K562 (cell line): Measurements from ENCODE around the gene BTRC. TPM values are rescaled to one million over a fixed set of nuclear protein-coding genes. Genes with fewer than 3 reads are reported as not detected.

Experiments used
- CGGBP1 ChIP-seq: fragments of 250-450 bp; sonication (Bioruptor Pico); IDR thresholded peaks from 2 replicates; pipeline ENCODE4 v1.9.0; 2021; ENCODE audit warnings: mild to moderate bottlenecking
- DNMT1 ChIP-seq: fragments of 450-650 bp; IDR thresholded peaks from 2 replicates; pipeline ENCODE4 v1.6.1; 2016; ENCODE audit warnings: antibody characterized with exemption, mild to moderate bottlenecking
- DPF2 ChIP-seq: fragments of 450-650 bp; IDR thresholded peaks from 2 replicates; pipeline ENCODE4 v1.6.1; 2016
- ELF4 ChIP-seq: fragments of 450-650 bp; formaldehyde crosslinking; IDR thresholded peaks from 2 replicates; pipeline ENCODE4 v1.4.0; 2022; ENCODE audit warnings: missing genetic modification characterization
- GABPB2 ChIP-seq: fragments of 250-450 bp; sonication (Bioruptor Pico); conservative IDR thresholded peaks from 2 replicates; pipeline ENCODE4 v1.5.1; 2021; ENCODE audit warnings: mild to moderate bottlenecking
- MEIS2 ChIP-seq: fragments of 450-650 bp; IDR thresholded peaks from 2 replicates; pipeline ENCODE4 v1.6.1; 2014; ENCODE audit warnings: mild to moderate bottlenecking; ENCODE audit not compliant: partially characterized antibody
- NFATC3 ChIP-seq: fragments of 450-650 bp; IDR thresholded peaks from 2 replicates; pipeline ENCODE4 v1.6.1; 2017; ENCODE audit warnings: mild to moderate bottlenecking
- PHTF2 ChIP-seq: fragments of 250-450 bp; sonication (Bioruptor Pico); IDR thresholded peaks from 2 replicates; pipeline ENCODE4 v1.5.0; 2021; ENCODE audit warnings: mild to moderate bottlenecking
- SIN3A ChIP-seq, 2 experiments: fragments of 150-350 bp in 1 of 2; IDR thresholded peaks; 2 replicates each; pipeline ENCODE4 v1.6.1; 2011 to 2016; ENCODE audit warnings: borderline replicate concordance in 2 of 2, low read depth in 2 of 2, low read length in 2 of 2, mild to moderate bottlenecking in 2 of 2, moderate library complexity in 2 of 2; ENCODE audit not compliant: control insufficient read depth in 1 of 2
- SUPT5H ChIP-seq: fragments of 450-650 bp; IDR thresholded peaks from 2 replicates; pipeline ENCODE4 v1.6.1; 2016
- ZFP1 ChIP-seq: fragments of 450-650 bp; formaldehyde crosslinking; IDR thresholded peaks from 2 replicates; pipeline ENCODE4 v1.4.0; 2020; ENCODE audit warnings: mild to moderate bottlenecking, mixed read lengths
- ZNF133 ChIP-seq: fragments of 250-450 bp; sonication (Bioruptor Pico); IDR thresholded peaks from 2 replicates; pipeline ENCODE4 v1.4.0; 2020; ENCODE audit warnings: mild to moderate bottlenecking
- ZNF184 ChIP-seq: sonication (generic); formaldehyde crosslinking; IDR thresholded peaks from 2 replicates; pipeline ENCODE4 v1.5.0; 2020; ENCODE audit warnings: missing genetic modification reagents
- ZNF3 ChIP-seq: fragments of 250-450 bp; sonication (Bioruptor Pico); IDR thresholded peaks from 2 replicates; pipeline ENCODE4 v1.5.0; 2021; ENCODE audit warnings: mild to moderate bottlenecking, moderate library complexity
- ZNF316 ChIP-seq: fragments of 450-650 bp; IDR thresholded peaks from 2 replicates; pipeline ENCODE4 v1.6.1; 2016
- ZNF507 ChIP-seq: conservative IDR thresholded peaks from 2 replicates; pipeline ENCODE4 v1.6.1; 2017; ENCODE audit warnings: missing genetic modification characterization, missing compliant biosample characterization
- ZNF77 ChIP-seq: fragments of 250-450 bp; sonication (Bioruptor Pico); IDR thresholded peaks from 2 replicates; pipeline ENCODE4 v1.5.0; 2020
- ZNF785 ChIP-seq: fragments of 250-450 bp; sonication (Bioruptor Pico); IDR thresholded peaks from 2 replicates; pipeline ENCODE4 v1.4.0; 2020; ENCODE audit warnings: mild to moderate bottlenecking
- polyA plus RNA-seq, 8 experiments: library from polyadenylated mRNA; depleted of rRNA in 4 of 8; stranded (reverse) in 5 of 8; unstranded in 3 of 8; fragments of >200 nt; fragmentation: Nextera tagmentation in 2 of 8; fragmentation: Illumina TruSeq in 1 of 8; extraction: Ambion mirVana in 2 of 8; extraction: Trizol in 1 of 8; gene quantifications; 2 replicates each; pipeline versions ENCODE4 v1.2.1 to v1.2.3, GENCODE V29; 2011 to 2014; ENCODE audit warnings: inconsistent platforms in 1 of 8, missing spikeins in 1 of 8
- total RNA-seq, 7 experiments: library from RNA; depleted of rRNA in 6 of 7; stranded (reverse); fragments of >200 nt in 6 of 7; fragmentation: Illumina TruSeq in 2 of 7; extraction: Trizol in 2 of 7; gene quantifications; 2 replicates each; pipeline versions ENCODE4 v1.2.1 to v1.2.3, GENCODE V29; 2011 to 2021; ENCODE audit warnings: low replicate concordance in 1 of 7
- TF ChIP-seq, protein P1 (sequence below): fragments of 450-650 bp; IDR thresholded peaks from 2 replicates; pipeline ENCODE4 v1.6.1; 2016; ENCODE audit warnings: low read depth, mild to moderate bottlenecking, moderate library complexity
- TF ChIP-seq, protein P2 (sequence below): fragments of 250-450 bp; sonication (Bioruptor Pico); IDR thresholded peaks from 2 replicates; pipeline ENCODE4 v1.4.0; 2020; ENCODE audit warnings: mild to moderate bottlenecking
- TF ChIP-seq, protein P3 (sequence below): fragments of 250-450 bp; sonication (Bioruptor Pico); IDR thresholded peaks from 2 replicates; pipeline ENCODE4 v1.8.0; 2022; ENCODE audit warnings: inconsistent platforms
- TF ChIP-seq, protein P4 (sequence below), 2 experiments: IDR thresholded peaks in 1 of 2; conservative IDR thresholded peaks in 1 of 2; 2 replicates each; pipeline ENCODE4 v1.6.1; 2016; ENCODE audit warnings: low read depth in 2 of 2, mild to moderate bottlenecking in 1 of 2, missing compliant biosample characterization in 1 of 2, missing genetic modification characterization in 1 of 2, moderate library complexity in 1 of 2

BTRC gene
- total and polyA plus RNA-seq, 9 of the 15 experiments (the other 6 are each of a cell fraction or from before 2014, with no cell fraction given) = 1.6 to 15.4 (median 7.0) TPM

DNA sequence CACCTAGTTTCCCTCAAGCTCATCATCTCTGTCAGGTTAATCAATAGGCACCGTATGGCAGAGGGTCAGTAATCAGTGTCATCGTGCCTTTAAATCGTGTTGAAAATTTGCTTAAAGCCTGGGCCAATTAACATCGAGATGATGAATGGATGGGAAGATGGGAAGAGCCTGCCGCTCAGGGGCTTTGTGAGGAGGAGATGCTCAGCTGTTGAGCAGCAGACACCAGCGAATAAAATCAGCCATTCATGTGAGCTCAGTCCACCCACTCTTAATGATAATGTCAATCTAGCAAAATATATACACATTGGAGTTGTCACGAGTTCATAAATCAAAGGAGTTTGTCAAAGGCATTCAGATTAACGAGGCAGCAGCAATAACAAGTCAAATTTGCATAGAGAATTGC lies 97.7 kb downstream of the BTRC start (continued):
- TF ChIP-seq MEIS2 (peak; percentile 75), ZNF184 (CRISPR knock-in tag) (no peak), ZNF77 (CRISPR knock-in tag) (no peak), DNMT1 (no peak), ZNF507 (tag) (no peak), SUPT5H (no peak), SIN3A (IDR thresholded peaks at IDR 0.05; ENCODE audit: borderline replicate concordance in 2 of 2, control insufficient read depth in 1 of 2, low read depth in 2 of 2, low read length in 2 of 2) (no peak), ELF4 (CRISPR knock-in tag) (no peak), GABPB2 (no peak), ZNF785 (CRISPR knock-in tag) (no peak), CGGBP1 (CRISPR knock-in tag) (no peak), ZFP1 (CRISPR knock-in tag) (no peak), ZNF133 (CRISPR knock-in tag) (no peak), ZNF316 (peak; percentile 41), NFATC3 (no peak), DPF2 (0 out of 2 replicates have a peak, but pooled peaks have one; percentile 16), PHTF2 (CRISPR knock-in tag) (no peak), ZNF3 (CRISPR knock-in tag) (no peak)
- TF ChIP-seq, protein P1, sequence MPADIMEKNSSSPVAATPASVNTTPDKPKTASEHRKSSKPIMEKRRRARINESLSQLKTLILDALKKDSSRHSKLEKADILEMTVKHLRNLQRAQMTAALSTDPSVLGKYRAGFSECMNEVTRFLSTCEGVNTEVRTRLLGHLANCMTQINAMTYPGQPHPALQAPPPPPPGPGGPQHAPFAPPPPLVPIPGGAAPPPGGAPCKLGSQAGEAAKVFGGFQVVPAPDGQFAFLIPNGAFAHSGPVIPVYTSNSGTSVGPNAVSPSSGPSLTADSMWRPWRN = no peak
- TF ChIP-seq, protein P2, sequence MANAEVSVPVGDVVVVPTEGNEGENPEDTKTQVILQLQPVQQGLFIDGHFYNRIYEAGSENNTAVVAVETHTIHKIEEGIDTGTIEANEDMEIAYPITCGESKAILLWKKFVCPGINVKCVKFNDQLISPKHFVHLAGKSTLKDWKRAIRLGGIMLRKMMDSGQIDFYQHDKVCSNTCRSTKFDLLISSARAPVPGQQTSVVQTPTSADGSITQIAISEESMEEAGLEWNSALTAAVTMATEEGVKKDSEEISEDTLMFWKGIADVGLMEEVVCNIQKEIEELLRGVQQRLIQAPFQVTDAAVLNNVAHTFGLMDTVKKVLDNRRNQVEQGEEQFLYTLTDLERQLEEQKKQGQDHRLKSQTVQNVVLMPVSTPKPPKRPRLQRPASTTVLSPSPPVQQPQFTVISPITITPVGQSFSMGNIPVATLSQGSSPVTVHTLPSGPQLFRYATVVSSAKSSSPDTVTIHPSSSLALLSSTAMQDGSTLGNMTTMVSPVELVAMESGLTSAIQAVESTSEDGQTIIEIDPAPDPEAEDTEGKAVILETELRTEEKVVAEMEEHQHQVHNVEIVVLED (CRISPR knock-in tag) = no peak
- TF ChIP-seq, protein P3, sequence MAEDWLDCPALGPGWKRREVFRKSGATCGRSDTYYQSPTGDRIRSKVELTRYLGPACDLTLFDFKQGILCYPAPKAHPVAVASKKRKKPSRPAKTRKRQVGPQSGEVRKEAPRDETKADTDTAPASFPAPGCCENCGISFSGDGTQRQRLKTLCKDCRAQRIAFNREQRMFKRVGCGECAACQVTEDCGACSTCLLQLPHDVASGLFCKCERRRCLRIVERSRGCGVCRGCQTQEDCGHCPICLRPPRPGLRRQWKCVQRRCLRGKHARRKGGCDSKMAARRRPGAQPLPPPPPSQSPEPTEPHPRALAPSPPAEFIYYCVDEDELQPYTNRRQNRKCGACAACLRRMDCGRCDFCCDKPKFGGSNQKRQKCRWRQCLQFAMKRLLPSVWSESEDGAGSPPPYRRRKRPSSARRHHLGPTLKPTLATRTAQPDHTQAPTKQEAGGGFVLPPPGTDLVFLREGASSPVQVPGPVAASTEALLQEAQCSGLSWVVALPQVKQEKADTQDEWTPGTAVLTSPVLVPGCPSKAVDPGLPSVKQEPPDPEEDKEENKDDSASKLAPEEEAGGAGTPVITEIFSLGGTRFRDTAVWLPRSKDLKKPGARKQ = no peak
- TF ChIP-seq, protein P4, sequence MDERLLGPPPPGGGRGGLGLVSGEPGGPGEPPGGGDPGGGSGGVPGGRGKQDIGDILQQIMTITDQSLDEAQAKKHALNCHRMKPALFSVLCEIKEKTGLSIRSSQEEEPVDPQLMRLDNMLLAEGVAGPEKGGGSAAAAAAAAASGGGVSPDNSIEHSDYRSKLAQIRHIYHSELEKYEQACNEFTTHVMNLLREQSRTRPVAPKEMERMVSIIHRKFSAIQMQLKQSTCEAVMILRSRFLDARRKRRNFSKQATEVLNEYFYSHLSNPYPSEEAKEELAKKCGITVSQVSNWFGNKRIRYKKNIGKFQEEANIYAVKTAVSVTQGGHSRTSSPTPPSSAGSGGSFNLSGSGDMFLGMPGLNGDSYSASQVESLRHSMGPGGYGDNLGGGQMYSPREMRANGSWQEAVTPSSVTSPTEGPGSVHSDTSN (CRISPR knock-in tag; IDR thresholded peaks at IDR 0.05; ENCODE audit: low read depth) = no peak
- TF ChIP-seq, protein P4 (tag; conservative IDR thresholded peaks at IDR 0.05; ENCODE audit: low read depth) = peak; percentile 78
